Fibroblast of lung (primary cell): ENCODE results near the gene ATP11A. TPM values are rescaled to one million over a fixed set of nuclear protein-coding genes. Genes with fewer than 3 reads are reported as not detected.
A peak's percentile ranks its signal among the peaks of the same experiment; 100 is the strongest.

Experiments
- DNase-seq, 2 donors: peaks; one replicate each; pipeline versions ENCODE4 v3.0.0 to v3.0.0-alpha.2; 2010; ENCODE audit warnings: low read depth in 2 of 2
- H2AFZ ChIP-seq: 2 replicates; pipeline ENCODE4 v1.5.1; 2012; ENCODE audit warnings: low read length, control low read depth, inconsistent platforms
- H3K27ac ChIP-seq: 2 replicates; pipeline ENCODE4 v1.5.1; 2011; ENCODE audit warnings: low read length, control low read depth; ENCODE audit not compliant: insufficient read depth
- H3K27me3 ChIP-seq: 2 replicates; pipeline ENCODE4 v1.5.1; 2011; ENCODE audit warnings: mild to moderate bottlenecking, low read length; ENCODE audit not compliant: control insufficient read depth, insufficient read depth
- H3K36me3 ChIP-seq: 2 replicates; pipeline ENCODE4 v1.5.1; 2011; ENCODE audit warnings: low read length; ENCODE audit not compliant: control insufficient read depth, insufficient read depth
- H3K4me1 ChIP-seq: 2 replicates; pipeline ENCODE4 v1.5.1; 2011; ENCODE audit warnings: low read length; ENCODE audit not compliant: control insufficient read depth, insufficient read depth; ENCODE audit errors: extremely low read depth
- H3K4me2 ChIP-seq: 2 replicates; pipeline ENCODE4 v1.5.1; 2011; ENCODE audit warnings: low read length, control low read depth; ENCODE audit not compliant: insufficient read depth; ENCODE audit errors: extremely low read depth
- H3K4me3 ChIP-seq, 4 experiments: fragments of 200-600 bp in 1 of 4; sonication (generic) in 1 of 4; replicated peaks in 1 of 4; 2 replicates each; pipeline ENCODE4 v1.5.1; 2011 to 2016; ENCODE audit warnings: low read length in 4 of 4, low read depth in 3 of 4, mild to moderate bottlenecking in 3 of 4, control low read depth in 2 of 4, inconsistent platforms in 1 of 4, mixed read lengths in 1 of 4; ENCODE audit not compliant: insufficient read depth in 1 of 4; ENCODE audit errors: control extremely low read depth in 1 of 4
- H3K79me2 ChIP-seq: 2 replicates; pipeline ENCODE4 v1.5.1; 2012; ENCODE audit warnings: mild to moderate bottlenecking, low read length, inconsistent platforms; ENCODE audit not compliant: control insufficient read depth, insufficient read depth
- H3K9ac ChIP-seq: 2 replicates; pipeline ENCODE4 v1.5.1; 2011; ENCODE audit warnings: mild to moderate bottlenecking, low read length, control low read depth; ENCODE audit not compliant: insufficient read depth
- H3K9me3 ChIP-seq: 2 replicates; pipeline ENCODE4 v1.5.1; 2012; ENCODE audit warnings: low read depth, low read length; ENCODE audit not compliant: control insufficient read depth, insufficient read depth
- H4K20me1 ChIP-seq: 2 replicates; pipeline ENCODE4 v1.5.1; 2011; ENCODE audit warnings: low read length; ENCODE audit not compliant: control insufficient read depth, insufficient read depth; ENCODE audit errors: extremely low read depth
- EZH2 ChIP-seq: IDR thresholded peaks from 2 replicates; pipeline ENCODE4 v1.5.1; 2012; ENCODE audit warnings: low read length, control low read depth, mild to moderate bottlenecking; ENCODE audit errors: missing control alignments
- polyA plus RNA-seq, 2 donors: library from polyadenylated mRNA; depleted of rRNA in 1 of 2; stranded (reverse) in 1 of 2; unstranded in 1 of 2; fragments of >200 nt; gene quantifications; 2 replicates each; pipeline ENCODE4 v1.2.1, GENCODE V29; 2011 to 2012; ENCODE audit warnings: missing spikeins in 1 of 2
- total RNA-seq: library from RNA; depleted of rRNA; stranded (reverse); fragments of >200 nt; gene quantifications from 2 replicates; pipeline ENCODE4 v1.2.1, GENCODE V29; 2014
- TF ChIP-seq, protein P1 (sequence below), 2 donors: IDR thresholded peaks in 1 of 2; conservative IDR thresholded peaks in 1 of 2; 1 replicate in 1 of 2; 2 replicates in 1 of 2; pipeline ENCODE4 v1.5.1; 2011 to 2012; ENCODE audit warnings: low read length in 2 of 2, control low read depth in 1 of 2, inconsistent platforms in 1 of 2, low read depth in 1 of 2, mild to moderate bottlenecking in 1 of 2

ATP11A gene
- total and polyA plus RNA-seq, 2 donors (not counting 1 experiment from before 2014, with no cell fraction given): 2.3 to 7.8 TPM

DNA sequence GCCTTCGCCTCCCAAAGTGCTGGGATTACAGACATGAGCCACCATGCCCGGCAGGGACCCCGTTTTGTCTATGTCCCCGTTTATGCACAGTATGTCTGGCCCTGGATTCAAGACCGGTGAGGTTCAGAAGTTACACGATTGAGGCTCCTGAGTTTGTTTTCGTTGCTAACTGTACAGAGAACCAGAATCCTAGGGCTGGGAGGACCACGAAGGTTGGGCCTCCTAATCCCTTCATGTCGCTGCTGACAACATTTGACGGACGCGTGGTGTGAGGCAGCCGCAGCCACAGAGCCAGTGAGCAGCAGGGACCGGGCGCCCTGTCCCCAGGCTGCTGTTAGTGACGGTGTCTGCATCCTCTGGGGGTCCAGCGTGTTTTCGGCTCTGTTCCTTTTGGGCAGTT lies 91.4 kb downstream of the ATP11A start:
- no peak overlapping the region for H3K9ac ChIP-seq
- H3K36me3 ChIP-seq: no peaks in the 10 kb centered on the region
- H2AFZ ChIP-seq: no peak overlapping the region
- H3K79me2 ChIP-seq: no peaks in the 10 kb centered on the region
- DNase-seq: no peak
- no peaks in the 10 kb centered on the region for H3K9me3 ChIP-seq
- H3K4me2 ChIP-seq: no peak overlapping the region
- H4K20me1 ChIP-seq: no peaks in the 10 kb centered on the region
- peaks cover 2% of the 10 kb centered on the region for H3K4me1 ChIP-seq
- TF ChIP-seq EZH2: no peak
- TF ChIP-seq, protein P1, sequence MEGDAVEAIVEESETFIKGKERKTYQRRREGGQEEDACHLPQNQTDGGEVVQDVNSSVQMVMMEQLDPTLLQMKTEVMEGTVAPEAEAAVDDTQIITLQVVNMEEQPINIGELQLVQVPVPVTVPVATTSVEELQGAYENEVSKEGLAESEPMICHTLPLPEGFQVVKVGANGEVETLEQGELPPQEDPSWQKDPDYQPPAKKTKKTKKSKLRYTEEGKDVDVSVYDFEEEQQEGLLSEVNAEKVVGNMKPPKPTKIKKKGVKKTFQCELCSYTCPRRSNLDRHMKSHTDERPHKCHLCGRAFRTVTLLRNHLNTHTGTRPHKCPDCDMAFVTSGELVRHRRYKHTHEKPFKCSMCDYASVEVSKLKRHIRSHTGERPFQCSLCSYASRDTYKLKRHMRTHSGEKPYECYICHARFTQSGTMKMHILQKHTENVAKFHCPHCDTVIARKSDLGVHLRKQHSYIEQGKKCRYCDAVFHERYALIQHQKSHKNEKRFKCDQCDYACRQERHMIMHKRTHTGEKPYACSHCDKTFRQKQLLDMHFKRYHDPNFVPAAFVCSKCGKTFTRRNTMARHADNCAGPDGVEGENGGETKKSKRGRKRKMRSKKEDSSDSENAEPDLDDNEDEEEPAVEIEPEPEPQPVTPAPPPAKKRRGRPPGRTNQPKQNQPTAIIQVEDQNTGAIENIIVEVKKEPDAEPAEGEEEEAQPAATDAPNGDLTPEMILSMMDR (conservative IDR thresholded peaks at IDR 0.05 in 1 of 2, IDR thresholded peaks at IDR 0.05 in 1 of 2; ENCODE audit: low read depth in 1 of 2, low read length in 2 of 2): no peak
- no peak overlapping the region for H3K4me3 ChIP-seq
- H3K27me3 ChIP-seq: no peaks in the 10 kb centered on the region
- H3K27ac ChIP-seq: no peak overlapping the region

DNA sequence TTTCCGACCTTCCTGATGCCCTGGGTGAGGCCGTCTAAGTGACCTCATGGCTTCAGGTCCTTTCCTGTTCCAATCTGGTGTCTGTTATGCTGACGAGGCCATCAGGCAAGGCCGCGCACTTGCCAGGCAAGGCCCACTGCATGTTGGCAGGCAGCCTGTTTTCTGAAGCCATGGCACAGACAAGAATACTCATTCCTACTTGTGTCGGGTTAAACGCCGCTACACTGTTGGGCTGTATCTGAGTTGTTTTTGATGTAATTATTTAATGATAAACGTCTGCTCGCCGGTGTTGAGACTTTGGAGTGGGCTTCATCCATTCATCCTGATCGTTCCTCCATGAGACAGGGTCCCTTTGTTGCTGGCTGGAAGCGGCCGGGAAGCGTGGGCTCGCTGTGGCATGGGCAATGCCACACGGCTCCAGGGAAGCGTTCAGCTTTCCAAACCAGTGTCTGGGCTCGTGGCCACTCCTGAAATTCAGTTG lies 92.1 kb downstream of the ATP11A start:
- Histone ChIP-seq H3K36me3 (no peaks in the 10 kb centered on the region), H3K9ac (no peak overlapping the region), H4K20me1 (no peaks in the 10 kb centered on the region), H2AFZ (no peak overlapping the region), H3K4me3 (no peak overlapping the region), H3K27me3 (no peaks in the 10 kb centered on the region), H3K4me2 (no peak overlapping the region), H3K79me2 (no peaks in the 10 kb centered on the region), H3K9me3 (no peaks in the 10 kb centered on the region), H3K4me1 (peaks cover 2% of the 10 kb centered on the region), H3K27ac (no peak overlapping the region)
- TF ChIP-seq, protein P1 (conservative IDR thresholded peaks at IDR 0.05 in 1 of 2, IDR thresholded peaks at IDR 0.05 in 1 of 2; ENCODE audit: low read depth in 1 of 2, low read length in 2 of 2): no peak
- no peak for TF ChIP-seq EZH2
- DNase-seq: peak; percentile 47 to 69

DNA sequence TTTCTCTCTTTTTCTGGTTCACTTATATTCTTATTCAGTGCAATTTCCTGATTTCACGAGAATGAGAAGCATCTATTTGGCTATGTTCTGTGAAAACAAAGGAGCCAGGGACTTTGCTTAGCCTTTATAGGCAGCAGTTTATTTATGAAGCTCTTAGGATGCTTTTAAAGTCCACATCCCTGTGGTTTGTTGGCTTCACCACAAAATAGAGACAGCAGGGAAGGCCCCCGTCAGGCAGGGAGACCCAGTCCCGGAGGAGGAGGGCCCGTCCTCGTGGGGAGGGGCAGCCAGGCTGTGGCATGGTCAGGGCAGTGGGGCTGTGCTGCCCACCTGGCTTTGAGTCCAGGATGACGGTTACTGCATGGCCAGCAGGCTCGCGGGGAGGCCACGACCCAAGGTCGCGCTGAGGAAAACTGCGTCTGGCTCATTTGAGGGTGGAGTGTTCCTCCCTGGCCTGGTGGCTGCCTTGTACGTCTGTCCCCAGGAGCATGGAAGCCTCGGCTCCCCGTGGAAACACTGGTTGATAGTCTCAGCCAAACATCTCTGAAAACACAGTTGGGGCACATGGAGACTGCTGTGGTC lies 92.7 kb downstream of the ATP11A start:
- Histone ChIP-seq H3K79me2 (no peaks in the 10 kb centered on the region), H3K9me3 (no peaks in the 10 kb centered on the region), H3K27me3 (no peaks in the 10 kb centered on the region), H3K27ac (peak overlapping the region; percentile 20), H3K9ac (no peak overlapping the region), H3K36me3 (no peaks in the 10 kb centered on the region), H2AFZ (no peak overlapping the region), H3K4me1 (peaks cover 2% of the 10 kb centered on the region), H3K4me3 (no peak overlapping the region), H3K4me2 (no peak overlapping the region), H4K20me1 (no peaks in the 10 kb centered on the region)
- TF ChIP-seq, protein P1 (conservative IDR thresholded peaks at IDR 0.05 in 1 of 2, IDR thresholded peaks at IDR 0.05 in 1 of 2; ENCODE audit: low read depth in 1 of 2, low read length in 2 of 2): no peak
- no peak for TF ChIP-seq EZH2
- DNase-seq: peak in 1 of 2 donors; percentile 17
